Measurements from ENCODE around the gene WWOX.

DNA sequence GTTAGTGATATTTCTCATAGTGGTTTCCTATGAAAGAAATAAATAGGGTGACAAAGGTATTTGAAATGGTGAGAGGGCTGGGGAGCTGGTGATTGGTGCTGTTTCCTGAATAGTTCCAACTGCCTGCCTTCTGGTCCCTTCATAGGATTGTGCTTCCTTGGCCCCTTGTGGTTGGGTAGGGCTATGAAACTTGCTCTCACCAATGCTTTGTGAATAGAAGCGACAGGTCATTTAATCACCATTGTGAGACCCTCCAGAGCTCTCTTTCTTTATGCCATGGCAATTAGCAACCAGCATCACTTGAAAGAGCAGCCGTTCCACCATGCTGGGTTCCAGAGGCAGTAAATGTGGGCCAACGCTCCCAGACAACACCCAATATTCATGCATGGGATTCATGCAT, 23.7 kb upstream of the WWOX start:
- TF ChIP-seq POLR2A (IDR thresholded peaks at IDR 0.05): no peak
- TF ChIP-seq CTCF (IDR thresholded peaks at IDR 0.05): no peak
